ENCODE data around the gene APOD.
"Not testable (repeated sequence)": the region's sequence is repeated elsewhere in the genome, so short reads cannot be mapped to it uniquely, and the experiment has no call there.

APOD gene

DNA sequence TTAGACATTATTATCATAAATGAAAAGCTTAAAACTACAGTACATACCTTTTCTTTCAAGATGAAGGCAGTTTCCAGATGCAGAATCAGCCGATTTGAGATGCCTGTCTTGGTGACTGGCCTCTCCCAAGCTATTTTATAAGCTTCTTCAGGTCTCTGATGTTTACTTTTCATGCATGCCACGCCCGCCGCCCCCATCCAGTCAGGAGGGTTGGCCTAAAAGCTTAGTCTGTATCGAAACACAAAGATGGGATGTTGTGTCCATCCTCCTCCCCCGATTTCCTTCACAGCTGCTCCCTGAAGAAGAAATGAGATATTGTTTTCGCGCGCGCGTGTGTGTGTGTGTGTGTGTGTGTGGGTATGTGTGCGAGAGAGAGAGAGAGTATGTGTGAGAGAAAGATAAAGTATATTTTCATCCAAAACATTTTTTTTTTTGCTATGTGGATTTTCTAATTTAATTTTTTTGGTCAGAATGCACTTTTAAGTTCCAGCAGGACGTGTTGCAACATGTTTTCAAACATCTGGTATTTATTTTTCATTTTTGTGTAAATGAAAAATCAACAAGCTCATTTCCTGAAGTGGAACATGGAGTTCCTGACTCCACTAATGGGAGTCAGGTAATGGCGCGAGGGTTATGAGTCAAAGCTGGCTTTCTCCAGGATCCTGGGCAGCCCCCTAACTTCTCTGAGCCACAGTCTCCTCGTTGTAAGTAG, at the start of gene APOD:
TSS of gene APOD (minus strand) at position 110 of the 712 bp plus-strand sequence. CDS start 4,479 bp downstream, outside the sequence.
- no peak for DNase-seq (ENCODE audit: low read depth)

DNA sequence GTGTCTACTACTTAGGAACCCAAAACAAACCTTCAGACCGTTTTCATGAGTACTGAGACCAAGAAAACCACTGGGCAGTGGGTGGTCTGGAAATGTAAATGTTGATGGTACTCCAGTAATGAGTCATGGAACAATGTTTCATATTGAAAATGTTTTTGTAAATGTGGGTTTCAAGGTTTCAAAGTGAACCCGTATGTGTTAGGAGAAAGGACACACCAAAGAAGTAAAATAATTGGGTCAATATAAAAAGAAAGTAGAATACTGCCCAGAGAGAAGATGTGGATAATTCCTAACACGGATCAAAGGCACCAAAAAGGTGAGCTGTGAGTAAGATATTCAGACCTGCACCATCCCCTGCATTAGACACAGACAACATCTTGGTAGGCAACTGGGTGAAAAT, 49.6 kb upstream of the APOD start:
- DNase-seq (ENCODE audit: low read depth), result not testable (repeated sequence)

DNA sequence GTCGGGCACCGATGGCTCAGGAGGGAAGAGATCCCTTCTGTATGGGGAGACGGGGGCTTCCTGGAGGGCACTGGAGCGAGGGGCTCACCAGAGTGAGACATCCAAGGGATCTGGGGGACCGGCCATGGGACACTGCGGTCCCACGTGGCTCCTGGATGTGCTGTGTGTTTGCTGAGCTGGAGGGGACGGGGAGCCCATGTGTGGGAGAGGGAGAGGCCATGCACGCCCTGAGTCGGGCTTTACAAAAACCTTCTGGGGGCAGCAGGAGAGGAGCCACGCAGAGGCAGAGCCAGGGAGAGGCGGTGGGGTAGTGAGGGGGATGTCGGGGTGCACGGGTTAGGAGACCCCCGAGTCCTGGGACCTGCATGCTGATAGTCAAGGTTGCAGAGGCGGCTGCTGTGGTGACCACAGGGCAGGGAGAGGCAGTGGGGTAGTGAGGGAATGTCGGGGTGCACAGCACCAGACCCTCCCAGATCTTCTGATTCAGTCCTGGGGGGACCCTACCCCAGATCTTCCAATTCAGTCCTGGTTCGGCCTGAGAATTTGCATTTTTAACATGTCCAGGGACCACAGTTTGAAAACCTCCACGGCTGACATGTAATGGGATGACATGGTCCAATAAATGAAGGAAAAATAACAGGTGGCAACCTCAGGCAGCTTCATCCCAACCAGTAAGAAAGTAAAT, 48.9 kb upstream of the APOD start:
- not testable (repeated sequence) for DNase-seq (ENCODE audit: low read depth)

DNA sequence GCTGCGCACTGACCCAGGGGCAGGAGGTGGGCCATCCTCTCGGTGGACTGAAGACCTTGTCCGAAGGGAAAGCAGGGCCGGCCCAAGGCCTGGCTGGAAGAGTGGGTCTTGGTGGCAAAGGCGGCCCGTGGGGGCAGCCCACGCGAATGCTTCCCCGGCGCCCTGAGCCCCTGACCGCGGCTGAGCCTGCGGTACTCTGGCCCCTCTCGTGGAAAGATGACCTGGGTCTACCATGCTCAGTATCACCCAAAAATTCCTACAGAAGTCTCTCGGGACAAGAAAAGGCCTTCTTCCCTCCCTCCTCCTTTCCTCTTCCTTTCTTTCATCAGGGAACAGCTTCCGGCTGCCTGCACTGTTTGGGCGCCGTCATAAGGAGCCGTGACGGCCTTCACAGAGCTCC, 48.3 kb upstream of the APOD start:
- not testable (repeated sequence) for DNase-seq (ENCODE audit: low read depth)

DNA sequence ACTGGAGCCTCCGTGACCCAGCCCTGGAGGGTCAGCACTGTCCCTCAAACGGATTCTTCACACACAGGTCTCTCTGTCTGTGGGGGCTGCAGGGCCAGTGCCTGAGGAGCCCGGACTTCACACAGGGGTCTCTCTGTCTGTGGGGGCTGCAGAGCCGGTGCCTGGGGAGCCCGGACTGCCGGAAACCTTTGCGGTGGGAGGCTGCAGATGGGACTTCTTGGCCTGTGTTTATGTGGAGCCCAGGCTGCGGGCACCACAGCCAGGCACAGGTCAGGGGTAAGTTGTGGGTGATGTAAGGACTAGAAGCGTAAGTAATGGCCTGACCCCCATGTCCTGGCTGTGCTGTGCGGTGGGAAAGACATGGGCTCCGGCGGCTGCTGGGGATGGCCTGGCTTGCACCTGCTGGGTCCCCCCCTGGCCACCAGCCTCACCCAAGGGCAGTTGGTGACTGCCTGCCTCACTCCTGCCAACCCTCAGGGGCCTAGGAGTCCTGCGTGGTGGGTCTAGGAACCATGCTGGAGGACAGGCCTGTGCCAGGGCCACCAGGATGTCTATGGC, 47.3 kb upstream of the APOD start:
- not testable (repeated sequence) for DNase-seq (ENCODE audit: low read depth)

DNA sequence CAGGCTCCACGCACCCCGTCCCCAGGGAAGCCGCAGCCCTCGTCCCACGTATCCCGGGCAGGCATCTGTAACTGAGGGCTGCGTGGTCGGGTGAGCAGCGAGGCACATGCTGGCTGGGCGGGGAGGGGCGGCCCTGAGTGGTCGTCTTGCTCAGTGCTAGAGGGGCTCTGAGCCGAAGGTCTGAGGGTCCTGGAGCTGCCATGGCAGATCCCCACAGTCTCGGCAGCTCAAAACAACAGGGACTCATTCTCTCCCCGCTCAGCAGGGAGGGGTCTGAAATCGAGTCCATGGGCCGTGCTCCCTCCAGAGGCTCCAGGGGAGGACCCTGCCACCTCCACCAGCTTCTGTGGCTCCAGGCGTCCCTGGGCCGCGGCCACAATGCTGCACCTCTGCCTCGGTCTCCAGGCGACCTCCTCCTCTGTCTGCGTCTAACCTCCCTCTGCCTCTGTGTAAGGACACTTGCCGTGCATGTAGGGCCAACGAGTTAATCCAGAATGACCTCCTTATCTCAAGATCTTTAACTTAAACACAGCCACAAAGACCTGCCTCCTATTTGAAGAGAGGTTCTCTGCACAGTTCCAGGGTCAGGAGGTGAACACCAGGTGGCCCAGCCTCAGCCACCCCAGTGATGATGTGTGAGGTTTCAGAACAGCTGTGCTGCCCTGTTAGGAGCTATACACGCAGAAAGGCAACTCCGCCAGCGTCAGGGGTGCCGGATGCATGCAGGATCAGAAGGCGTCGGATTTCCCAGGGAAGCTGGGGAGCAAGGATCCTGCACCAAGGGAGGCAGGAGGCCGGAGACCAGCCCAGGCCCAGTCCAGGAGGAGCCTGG, 46.6 kb upstream of the APOD start:
- DNase-seq (ENCODE audit: low read depth), result not testable (repeated sequence)

DNA sequence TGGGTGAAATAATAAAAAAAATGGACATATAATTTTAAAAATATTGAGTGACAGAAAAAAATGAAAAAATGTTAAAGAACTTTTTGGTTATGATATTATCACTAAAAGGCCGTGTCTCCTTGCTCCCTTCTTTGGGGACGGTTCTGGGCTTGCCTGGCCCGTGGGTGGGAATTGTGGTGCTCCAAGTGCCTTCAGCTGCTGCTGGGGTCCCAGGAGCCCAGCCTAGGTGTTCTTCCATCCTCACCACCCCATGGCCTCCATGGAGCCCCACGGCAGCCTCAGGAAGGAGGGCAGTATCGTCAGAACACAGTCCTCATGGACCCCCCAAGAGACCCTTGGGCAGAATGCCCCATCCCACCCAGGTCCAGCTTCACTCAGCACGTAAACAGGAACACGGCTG, 45.9 kb upstream of the APOD start:
- not testable (repeated sequence) for DNase-seq (ENCODE audit: low read depth)

DNA sequence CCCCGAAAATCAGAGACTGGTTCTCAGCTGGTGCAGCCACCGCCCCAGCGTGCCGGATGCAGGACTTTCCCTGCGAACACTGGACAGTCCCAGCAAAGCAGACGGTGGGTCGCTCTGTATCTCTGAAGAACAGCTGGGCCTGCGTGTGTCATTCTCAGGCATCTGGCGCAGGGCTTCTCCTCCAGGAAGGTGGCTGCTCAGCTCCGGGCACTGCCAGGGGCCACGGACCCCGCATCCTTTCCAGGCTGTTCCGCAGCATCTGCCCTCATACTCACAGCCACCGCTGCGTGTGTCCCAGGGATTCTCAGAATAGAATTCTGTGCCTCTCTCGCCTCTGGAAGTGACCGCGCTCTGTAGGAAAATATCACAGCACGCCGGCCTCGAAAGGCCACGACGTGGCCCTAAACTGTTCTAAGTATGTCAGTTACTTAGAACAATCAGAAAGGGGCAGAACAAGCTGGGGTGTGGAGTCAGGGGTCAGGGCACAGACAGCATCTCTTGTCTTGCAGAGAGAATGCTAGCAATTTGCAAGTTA, 44.7 kb upstream of the APOD start:
- not testable (repeated sequence) for DNase-seq (ENCODE audit: low read depth)

DNA sequence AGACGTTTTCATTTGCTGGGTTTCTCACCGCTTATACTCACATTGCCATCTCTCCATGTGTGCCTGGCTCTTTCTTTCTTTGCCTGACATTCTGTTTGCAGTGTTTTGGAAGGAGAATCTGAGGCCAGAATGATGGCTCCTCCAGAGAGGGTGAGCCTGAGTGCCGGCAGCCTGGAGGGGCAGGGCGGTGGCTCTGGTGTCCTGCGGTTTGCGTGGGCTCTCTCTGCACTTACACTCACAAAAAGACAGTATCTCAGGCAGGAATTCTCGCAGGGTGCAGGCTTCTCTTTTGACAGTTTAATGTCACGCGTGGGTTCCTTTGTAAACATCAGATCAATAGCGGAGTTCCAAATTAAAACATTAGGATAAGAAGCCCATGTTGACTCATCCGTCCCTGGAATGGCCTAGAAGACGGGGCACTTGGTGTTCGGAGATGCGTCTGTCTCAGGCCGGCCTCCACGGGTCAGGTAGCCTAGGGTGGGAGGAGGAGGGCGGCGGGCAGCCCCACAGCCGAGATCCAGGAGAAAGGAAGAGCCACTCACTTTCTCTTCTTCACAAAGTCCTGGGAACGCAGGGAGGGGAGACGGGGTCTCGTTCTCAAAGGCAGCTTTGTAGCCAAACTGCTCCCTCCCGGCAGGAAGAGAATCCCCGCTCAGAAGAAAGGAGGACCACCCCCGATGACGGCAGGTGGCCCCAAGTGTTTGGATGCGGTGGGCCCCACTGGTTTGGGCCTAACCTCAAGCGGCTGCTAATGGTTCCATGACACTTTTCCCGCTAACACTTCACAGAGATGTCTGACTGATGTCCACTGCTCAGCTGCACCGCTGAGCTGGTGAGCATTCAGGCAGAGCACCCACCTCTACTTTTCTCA, 44.0 kb upstream of the APOD start:
- not testable (repeated sequence) for DNase-seq (ENCODE audit: low read depth)

DNA sequence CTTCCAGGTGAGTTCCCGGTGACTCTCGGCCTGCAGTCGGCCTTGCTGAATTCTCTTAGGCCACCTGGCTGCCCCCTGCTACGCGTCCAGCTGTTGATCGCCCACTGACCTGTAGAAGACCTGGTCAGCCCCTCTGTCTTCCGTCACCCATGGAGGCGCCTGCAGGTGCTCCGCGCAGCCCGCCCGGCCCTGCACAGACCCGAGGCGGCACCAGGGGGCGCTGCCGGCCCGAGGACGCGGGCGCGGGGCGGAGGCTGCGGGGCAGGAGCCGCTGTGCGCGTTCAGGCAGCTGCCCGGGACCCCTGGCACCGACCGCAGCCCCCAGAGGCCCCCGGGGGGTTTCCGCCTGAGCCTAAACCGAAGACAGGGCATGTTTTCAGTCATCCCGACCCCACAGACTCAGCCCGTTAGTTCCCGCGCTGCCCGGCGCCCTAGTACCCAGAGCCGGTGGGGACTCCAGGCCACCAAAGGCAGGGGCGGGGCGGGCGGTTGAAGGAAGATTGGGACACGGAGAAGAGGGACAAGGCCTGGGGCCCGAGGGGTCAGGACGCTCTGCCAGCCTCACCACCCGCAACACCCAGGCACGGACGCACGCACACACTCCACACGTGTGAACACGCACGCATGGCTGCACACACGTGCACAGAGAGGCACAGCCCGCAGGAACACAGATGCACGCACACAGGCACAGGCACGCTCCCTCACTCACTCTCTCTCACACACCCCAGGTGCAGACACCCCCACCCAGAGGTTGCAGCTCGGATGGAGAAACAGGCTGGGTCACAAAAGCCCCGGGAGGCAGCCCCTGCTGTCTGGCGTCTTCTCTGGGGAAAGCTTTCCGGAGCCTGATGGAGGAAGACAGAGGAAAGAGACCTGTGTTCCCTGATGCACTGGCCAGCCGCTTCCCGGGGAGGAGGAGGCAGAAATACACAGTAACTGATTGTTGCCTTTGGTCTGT, 41.1 kb upstream of the APOD start:
- DNase-seq (ENCODE audit: low read depth), result not testable (repeated sequence)

DNA sequence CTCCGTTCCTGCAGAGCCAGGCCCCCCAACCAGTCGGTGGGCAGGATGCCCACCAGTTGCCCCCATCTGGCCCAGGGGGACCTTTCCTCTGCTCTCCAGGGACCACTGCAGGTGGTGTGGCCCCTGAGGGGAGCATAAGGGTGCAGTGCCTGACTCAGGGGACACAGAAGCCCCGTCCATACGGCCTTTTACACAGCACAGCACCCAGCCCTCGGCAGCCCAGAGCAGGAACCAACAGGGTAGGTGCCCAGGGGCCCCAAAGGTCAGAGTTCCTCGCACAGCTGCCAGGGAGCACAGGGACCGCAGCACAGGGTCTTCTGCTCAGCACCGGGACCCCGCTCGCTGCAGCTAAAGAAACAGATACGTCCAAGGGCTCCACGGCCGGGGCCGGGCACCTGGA, 40.4 kb upstream of the APOD start:
- DNase-seq (ENCODE audit: low read depth), result not testable (repeated sequence)

DNA sequence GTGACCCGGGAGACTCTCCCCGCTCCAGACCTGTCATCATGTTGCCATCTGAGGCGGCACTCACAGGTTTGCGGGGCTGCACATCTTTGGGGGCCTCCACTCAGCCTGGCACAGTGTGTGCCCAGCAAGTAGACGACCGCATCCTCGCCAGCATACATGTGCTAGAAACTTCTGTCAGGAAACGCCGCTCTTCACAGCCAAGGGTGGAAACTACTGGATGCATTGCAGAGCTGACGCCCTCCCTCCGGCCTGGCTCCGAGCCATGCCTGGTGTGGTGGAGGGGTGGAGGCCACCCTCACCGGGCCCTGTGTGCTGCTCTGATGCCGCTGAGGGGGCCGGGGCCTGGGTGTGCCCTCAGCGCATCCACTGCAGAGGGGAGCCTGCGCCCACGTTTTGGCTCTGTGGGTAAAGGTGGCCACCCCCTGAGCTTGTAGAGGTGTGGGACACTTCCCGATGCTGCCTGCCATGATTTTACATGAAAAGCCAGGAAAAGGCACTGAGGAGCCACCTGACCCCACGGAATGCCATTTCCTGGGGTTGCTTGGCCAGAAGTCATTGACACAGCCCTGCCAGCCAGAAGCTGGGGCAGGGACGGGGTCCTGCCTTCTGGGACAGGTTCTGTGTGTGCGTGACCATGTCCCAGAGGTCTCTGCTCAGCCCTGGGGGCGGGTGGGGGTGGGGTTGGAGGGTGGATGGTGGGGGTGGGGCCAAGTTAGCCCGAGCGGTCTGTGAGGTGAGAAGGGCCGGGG, 39.7 kb upstream of the APOD start:
- not testable (repeated sequence) for DNase-seq (ENCODE audit: low read depth)

DNA sequence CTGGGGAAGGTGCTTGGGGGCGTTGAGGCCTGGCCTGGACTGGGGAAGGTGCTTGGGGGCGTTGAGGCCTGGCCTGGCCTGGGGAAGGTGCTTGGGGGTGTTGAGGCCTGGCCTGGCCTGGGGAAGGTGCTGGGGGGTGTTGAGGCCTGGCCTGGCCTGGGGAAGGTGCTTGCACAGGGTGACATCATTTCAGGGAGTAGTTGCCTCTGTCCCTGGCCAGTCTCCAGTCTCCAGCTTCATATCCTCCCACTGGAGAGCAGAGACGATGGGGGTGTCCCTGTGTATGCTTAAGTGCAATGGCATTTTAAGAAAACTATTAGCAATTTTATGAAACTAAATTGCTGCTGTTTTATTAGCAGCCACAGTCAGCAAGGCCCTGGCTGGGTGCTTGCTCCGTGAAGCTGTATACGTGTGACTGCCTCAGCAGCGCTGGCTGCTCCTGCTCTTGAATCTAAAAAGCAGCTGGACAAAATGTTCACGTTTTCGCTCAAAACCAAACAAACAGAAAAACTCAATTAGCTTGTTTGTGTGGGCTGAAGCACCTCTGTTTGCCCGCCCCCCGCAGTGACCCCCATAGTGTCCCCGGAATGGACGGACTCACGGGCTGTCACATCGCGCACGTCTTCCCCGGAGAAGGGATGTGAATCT, 38.9 kb upstream of the APOD start:
- not testable (repeated sequence) for DNase-seq (ENCODE audit: low read depth)

DNA sequence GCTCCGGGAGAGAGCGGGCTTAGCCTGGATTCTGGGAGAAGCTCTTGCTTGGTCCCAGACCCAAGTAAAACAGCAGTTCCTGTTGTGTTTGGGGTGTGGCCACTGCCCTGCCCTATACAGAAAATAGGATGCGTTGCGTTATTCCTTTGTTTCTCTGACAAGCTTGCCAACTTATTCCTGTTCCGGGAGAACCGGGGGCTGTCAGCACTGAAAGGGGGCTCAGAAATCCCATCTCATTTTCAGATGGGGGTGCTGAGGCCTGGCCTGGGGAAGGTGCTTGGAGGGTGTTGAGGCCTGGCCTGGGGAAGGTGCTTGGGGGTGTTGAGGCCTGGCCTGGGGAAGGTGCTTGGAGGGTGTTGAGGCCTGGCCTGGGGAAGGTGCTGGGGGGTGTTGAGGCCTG, 38.3 kb upstream of the APOD start:
- not testable (repeated sequence) for DNase-seq (ENCODE audit: low read depth)

DNA sequence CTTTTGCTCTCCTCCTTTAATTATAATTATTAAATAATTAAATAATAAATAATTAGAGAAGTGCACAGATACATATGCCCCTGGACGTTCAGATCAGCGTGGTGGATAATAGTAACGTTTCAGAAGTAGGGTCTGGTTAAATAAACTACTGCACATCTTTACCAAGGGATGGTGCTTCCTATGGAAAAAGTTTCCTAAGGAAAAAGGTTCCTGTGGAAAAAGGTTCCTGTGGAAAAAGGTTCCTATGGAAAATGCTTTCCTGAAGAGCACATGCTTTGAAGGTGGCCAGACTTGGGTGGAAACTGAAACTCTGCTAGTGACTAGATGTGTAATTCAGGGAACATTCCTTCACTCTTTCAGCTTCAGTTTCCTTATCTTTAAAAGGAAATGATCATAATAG, 37.4 kb upstream of the APOD start:
- DNase-seq (ENCODE audit: low read depth), result not testable (repeated sequence)

DNA sequence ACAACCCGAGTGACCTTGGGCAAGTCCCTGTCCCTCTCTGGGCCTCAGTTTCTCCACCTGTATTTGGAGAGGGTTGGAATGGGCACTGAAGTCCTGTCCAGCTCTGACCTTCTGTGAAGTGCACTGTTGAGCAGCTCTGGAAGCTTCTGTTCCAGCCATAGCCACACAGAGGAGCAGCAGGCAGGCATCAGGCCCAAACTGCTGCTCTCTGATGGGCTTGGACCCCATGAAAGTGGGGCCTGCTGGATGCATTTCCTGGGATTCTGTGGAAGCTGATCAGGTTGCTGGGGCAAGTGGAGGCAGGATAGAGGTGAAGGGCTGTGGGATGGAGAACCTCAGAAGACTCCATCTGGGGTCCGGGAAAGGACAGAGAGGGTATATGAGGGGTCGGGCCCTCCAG, 36.7 kb upstream of the APOD start:
- not testable (repeated sequence) for DNase-seq (ENCODE audit: low read depth)

DNA sequence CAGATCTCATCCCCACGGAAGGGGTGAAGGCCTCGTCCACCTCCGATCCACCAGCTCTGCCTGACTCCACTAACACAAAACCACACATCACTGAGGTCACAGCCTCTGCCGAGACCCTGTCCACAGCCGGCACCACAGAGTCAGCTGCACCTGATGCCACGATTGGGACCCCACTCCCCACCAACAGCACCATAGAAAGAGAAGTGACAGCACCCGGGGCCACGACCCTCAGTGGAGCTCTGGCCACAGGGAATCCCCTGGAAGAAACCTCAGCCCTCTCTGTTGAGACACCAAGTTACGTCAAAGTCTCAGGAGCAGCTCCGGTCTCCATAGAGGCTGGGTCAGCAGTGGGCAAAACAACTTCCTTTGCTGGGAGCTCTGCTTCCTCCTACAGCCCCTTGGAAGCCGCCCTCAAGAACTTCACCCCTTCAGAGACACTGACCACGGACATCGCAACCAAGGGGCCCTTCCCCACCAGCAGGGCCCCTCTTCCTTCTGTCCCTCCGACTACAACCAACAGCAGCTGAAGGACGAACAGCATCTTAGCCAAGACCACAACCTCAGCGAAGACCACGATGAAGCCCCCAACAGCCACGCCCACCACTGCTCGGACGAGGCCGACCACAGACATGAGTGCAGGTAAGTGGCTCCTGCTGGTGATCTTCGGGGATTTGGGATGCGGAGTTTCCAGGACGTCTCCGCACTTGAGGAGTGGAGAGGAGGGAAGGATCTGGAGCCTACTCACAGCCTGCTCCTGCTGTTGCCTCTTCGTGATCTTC, 36.0 kb upstream of the APOD start:
- not testable (repeated sequence) for DNase-seq (ENCODE audit: low read depth)

Measured in T-helper 22 cell (primary cell).